ENCODE results near the gene PDZRN3. TPM values are rescaled to one million over a fixed set of nuclear protein-coding genes. Genes with fewer than 3 reads are reported as not detected.

PDZRN3 gene
- total RNA-seq, 1 donor from 2014 or later: 75.9 TPM

GRCh38 chr3:73442152-73442551 is 182.6 kb downstream of the PDZRN3 start:
- Histone ChIP-seq H3K27me3 (no peaks in the 10 kb centered on the region), H3K36me3 (no peaks in the 10 kb centered on the region), H3K9me3 (no peaks in the 10 kb centered on the region), H3K4me1 (peaks cover 15% of the 10 kb centered on the region), H3K27ac (no peak overlapping the region), H3K4me3 (no peak overlapping the region)
- intact Hi-C loops (cut with DNase I): no loop called here
- TF ChIP-seq POLR2AphosphoS5 (IDR thresholded peaks at IDR 0.05; ENCODE audit: insufficient read depth in 1 of 2, low read depth in 1 of 2): no peak
- TF ChIP-seq POLR2A (IDR thresholded peaks at IDR 0.05): no peak
- TF ChIP-seq CTCF (IDR thresholded peaks at IDR 0.05): no peak
- peak in 1 of 2 donors; percentile 81 for DNase-seq (ENCODE audit: extremely low spot score in 2 of 2)

- Histone ChIP-seq H3K4me1 (peaks cover 33% of the 10 kb centered on the region), H3K4me3 (no peak overlapping the region), H3K9me3 (no peaks in the 10 kb centered on the region), H3K27ac (no peak overlapping the region), H3K27me3 (no peaks in the 10 kb centered on the region), H3K36me3 (no peaks in the 10 kb centered on the region)
- intact Hi-C loops (cut with DNase I): loop anchor here (10.0 kb wide), 1 partner anchor 333 kb away; no protein-coding TSS in a partner anchor
- peak in 1 of 2 donors; percentile 34 for DNase-seq (ENCODE audit: extremely low spot score in 2 of 2)
- TF ChIP-seq POLR2AphosphoS5 (IDR thresholded peaks at IDR 0.05; ENCODE audit: insufficient read depth in 1 of 2, low read depth in 1 of 2): no peak
- no peak for TF ChIP-seq POLR2A (IDR thresholded peaks at IDR 0.05)
- TF ChIP-seq CTCF (IDR thresholded peaks at IDR 0.05): no peak
These were observed 186.9 kb downstream of the PDZRN3 start for GRCh38 chr3:73437828-73438227.

DNA sequence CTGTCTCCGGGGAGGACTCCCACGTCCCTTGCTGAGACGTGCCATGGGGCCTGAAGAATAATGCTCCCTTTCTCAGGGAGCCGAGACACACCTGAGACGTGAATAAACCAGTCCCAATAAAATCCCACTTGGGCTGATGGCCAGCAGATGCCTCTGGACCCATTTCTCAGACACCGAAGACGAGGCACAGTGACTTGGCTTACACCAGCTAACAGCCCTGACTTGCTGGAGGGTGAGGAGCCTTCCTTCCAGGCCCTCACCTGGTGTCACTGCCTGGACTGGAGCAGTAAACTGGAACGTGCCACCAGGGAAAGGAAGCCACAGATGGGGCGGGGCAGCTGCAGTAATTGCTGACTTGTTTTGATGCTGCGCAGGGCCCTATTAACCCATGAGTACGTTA is 189.7 kb downstream of the PDZRN3 start:
- H3K4me3 ChIP-seq: no peak overlapping the region
- peak in 1 of 2 donors; percentile 77 for DNase-seq (ENCODE audit: extremely low spot score in 2 of 2)
- no peak for TF ChIP-seq CTCF (IDR thresholded peaks at IDR 0.05)
- TF ChIP-seq POLR2A (IDR thresholded peaks at IDR 0.05): no peak
- no peak for TF ChIP-seq POLR2AphosphoS5 (IDR thresholded peaks at IDR 0.05; ENCODE audit: insufficient read depth in 1 of 2, low read depth in 1 of 2)
- no peaks in the 10 kb centered on the region for H3K36me3 ChIP-seq
- H3K27me3 ChIP-seq: no peaks in the 10 kb centered on the region
- peaks cover 53% of the 10 kb centered on the region for H3K4me1 ChIP-seq
- no peaks in the 10 kb centered on the region for H3K9me3 ChIP-seq
- intact Hi-C loops (cut with DNase I): loop anchor here (10.0 kb wide), 1 partner anchor 330 kb away; no protein-coding TSS in a partner anchor
- no peak overlapping the region for H3K27ac ChIP-seq

GRCh38 chr3:73433687-73434086 is 191.1 kb downstream of the PDZRN3 start:
- Histone ChIP-seq H3K4me1 (peaks cover 62% of the 10 kb centered on the region), H3K4me3 (no peak overlapping the region), H3K36me3 (no peaks in the 10 kb centered on the region), H3K27ac (no peak overlapping the region), H3K27me3 (no peaks in the 10 kb centered on the region), H3K9me3 (no peaks in the 10 kb centered on the region)
- TF ChIP-seq POLR2AphosphoS5 (IDR thresholded peaks at IDR 0.05; ENCODE audit: insufficient read depth in 1 of 2, low read depth in 1 of 2) (no peak), POLR2A (IDR thresholded peaks at IDR 0.05) (no peak), CTCF (IDR thresholded peaks at IDR 0.05) (no peak)
- DNase-seq (ENCODE audit: extremely low spot score in 2 of 2): peak in 1 of 2 donors; percentile 78
- intact Hi-C loops (cut with DNase I): loop anchor here (10.0 kb wide), 1 partner anchor 329 kb away; no protein-coding TSS in a partner anchor

DNA sequence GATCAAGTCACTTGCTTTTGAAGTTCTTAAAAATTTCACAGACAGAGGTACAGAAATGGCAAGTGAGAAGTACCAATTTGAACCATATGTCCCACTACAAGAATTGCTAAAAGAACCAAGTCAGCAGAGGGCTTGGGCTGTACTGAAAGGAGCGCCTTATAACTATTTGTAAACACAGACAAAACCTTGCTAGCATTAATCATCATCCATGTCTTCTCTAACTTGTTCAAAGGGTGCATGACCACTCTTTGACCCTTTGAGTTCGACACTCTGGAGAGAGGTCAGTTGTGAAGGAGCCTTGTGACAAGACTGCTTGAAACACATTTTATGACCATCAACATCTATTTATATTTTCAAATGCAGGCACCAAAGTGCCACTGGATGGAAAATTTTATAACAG is 191.7 kb downstream of the PDZRN3 start:
- TF ChIP-seq POLR2A (IDR thresholded peaks at IDR 0.05) (no peak), CTCF (IDR thresholded peaks at IDR 0.05) (no peak), POLR2AphosphoS5 (IDR thresholded peaks at IDR 0.05; ENCODE audit: insufficient read depth in 1 of 2, low read depth in 1 of 2) (no peak)
- H3K4me1 ChIP-seq: peaks cover 57% of the 10 kb centered on the region
- peak overlapping the region; percentile 9 for H3K27ac ChIP-seq
- H3K4me3 ChIP-seq: no peak overlapping the region
- no peaks in the 10 kb centered on the region for H3K36me3 ChIP-seq
- intact Hi-C loops (cut with DNase I): loop anchor here (10.0 kb wide), 1 partner anchor 328 kb away; no protein-coding TSS in a partner anchor
- DNase-seq (ENCODE audit: extremely low spot score in 2 of 2): peak in 1 of 2 donors; percentile 77
- no peaks in the 10 kb centered on the region for H3K9me3 ChIP-seq
- no peaks in the 10 kb centered on the region for H3K27me3 ChIP-seq
